Measurements from ENCODE around the gene GNAZ.
"Not testable (repeated sequence)": the region's sequence is repeated elsewhere in the genome, so short reads cannot be mapped to it uniquely, and the experiment has no call there.

The GNAZ gene

GRCh38 chr22:23133922-23134321, 63.6 kb downstream of the GNAZ start:
- no peak for DNase-seq (ENCODE audit: low spot score)

DNA sequence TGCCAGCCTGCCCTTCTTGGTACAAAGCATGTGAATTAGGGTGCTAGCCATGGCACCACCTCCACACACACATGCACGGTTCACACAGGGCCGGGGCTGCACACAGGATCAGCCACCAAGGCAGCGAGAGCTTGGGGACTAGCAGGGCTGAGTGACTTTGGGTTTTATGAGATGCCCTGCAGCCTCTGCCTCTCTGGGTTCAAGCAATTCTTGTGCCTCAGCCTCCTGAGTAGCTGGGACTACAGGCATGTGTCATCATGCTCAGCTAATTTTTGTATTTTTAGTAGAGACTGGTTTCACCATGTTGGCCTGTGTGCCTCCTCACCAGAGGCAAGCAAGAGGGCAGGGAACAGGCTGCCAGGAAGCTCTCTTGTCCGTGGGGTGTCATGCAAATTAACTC, 66.7 kb downstream of the GNAZ start:
- DNase-seq (ENCODE audit: low spot score): not testable (repeated sequence)

DNA sequence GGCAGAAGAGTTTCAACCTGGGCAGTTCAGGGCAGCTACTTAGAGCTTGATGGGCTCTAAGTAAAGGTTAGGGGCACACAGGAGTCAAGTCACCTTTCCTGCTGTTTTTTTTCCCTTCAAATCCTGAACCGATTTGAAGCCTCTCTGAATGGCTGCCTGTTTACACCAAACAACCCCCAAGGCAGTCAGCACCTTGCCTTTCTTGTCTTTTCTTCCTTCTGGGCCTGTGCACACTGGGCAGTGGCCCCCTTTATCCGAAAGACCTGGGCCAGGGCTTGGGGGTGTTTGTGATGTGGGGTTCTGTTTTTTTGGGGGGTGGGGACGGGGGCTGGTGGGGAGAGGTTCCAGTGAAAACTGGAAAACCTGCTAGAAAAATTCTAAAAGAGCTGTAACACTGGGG, 67.1 kb downstream of the GNAZ start:
- no peak for DNase-seq (ENCODE audit: low spot score)

- no peak for DNase-seq (ENCODE audit: low spot score)
These were observed 67.7 kb downstream of the GNAZ start for GRCh38 chr22:23137905-23138561.

GRCh38 chr22:23138584-23139435, 68.5 kb downstream of the GNAZ start:
- DNase-seq (ENCODE audit: low spot score): no peak

- DNase-seq (ENCODE audit: low spot score): no peak
These were observed 70.1 kb downstream of the GNAZ start for GRCh38 chr22:23140385-23140784.

DNA sequence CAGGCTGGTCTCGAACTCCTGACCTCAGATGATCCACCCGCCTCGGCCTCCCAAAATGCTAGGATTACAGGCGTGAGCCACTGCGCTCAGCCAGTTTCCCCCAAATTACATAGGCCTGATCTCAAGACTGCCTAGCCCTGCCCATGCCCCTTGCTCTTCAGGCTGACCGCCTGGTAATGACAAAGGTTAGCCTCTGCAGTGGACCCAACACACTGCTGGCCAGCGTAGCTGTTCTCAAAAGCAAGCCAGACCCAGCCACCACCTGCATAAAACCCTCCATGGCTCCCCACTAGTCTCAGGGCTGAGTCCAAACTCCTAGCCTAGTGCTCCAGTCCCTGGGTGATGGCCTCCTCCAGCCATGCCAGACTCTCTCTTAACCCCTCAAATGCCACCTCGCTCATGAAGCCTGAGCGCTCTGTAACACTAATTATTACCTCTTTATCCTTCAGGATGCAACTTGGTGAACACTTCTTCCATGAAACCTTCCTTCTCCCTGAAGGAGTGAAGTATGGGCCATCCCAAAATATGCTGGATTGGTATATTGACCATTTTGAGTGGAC, 72.3 kb downstream of the GNAZ start:
- DNase-seq (ENCODE audit: low spot score): no peak

DNA sequence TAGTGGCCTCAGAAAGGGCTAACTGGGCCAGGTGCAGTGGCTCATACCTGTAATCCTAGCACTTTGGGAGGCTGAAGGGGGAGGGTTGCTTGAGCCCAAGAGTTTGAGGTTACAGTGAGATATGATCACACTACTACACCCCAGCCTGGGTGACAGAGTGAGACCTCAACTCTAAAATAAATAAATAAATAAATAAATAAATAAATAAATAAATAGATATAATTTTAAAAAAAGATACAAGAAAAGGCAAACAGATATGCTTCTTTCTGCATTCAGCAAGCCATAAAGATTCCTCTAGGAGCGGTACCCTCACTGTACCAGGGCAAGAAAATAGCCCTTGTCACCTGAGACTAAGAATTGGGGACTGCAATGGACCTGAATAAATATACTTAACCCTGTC, 72.8 kb downstream of the GNAZ start:
- no peak for DNase-seq (ENCODE audit: low spot score)

DNA sequence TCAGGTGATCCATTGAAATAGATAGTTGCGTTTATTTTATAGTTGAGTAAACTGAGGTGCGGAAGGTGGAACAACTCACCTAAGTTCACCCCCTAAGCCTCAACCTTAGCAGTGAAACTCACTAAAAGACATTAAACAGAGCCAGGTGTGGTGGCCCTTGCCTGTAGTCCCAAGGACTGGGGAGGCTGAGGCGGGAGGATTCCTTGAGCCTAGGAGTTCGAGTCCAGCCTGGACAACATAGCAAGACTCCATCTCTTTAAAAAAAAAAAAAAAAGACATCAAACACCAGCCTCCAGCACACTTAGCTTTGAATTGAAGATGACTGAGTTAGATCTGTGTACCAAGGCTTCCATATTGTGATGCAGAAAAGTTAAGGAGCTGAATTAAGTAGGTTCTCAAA, 74.1 kb downstream of the GNAZ start:
- DNase-seq (ENCODE audit: low spot score): no peak

GRCh38 chr22:23144932-23145877, 74.9 kb downstream of the GNAZ start, which contains the start of gene RAB36:
Gene RAB36 (plus strand): TSS chr22:23145477. CDS start chr22:23146617, 1,140 bp downstream.
- DNase-seq (ENCODE audit: low spot score): peak; percentile 49

GRCh38 chr22:23145878-23146470, 75.7 kb downstream of the GNAZ start:
- no peak for DNase-seq (ENCODE audit: low spot score)

DNA sequence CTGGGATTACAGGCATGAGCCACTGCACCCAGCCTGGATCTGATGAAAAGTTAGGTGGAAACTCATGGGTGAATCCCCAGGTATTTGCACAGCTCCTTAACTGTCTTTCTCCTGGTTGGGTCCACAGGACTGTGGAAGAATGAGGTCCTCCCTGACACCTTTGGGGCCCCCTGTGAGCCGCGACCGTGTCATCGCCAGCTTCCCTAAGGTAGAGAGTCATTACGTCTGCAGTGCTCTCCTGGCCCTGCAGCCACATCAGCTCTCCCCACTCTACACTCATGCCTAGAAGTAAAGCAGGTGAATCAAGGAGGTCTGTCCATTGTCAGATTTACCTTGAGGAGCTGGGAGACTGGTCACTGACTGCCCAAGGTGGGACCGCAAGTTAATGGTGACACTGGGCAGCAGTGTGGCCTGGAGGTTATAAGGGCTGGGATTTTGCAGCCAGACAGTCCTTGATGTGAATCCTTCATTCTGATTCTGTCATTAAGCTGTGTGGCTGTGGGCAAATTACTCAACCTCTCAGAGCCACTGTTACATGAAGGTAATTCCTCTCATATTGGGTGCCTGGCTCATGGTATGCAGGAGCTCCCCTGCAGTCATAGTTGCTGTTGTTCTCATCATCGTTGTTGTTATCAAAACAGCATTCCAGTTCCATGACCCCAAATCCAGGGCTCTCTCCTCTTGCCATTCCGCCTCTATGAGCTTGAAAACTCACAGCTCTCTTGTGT, 76.3 kb downstream of the GNAZ start:
- DNase-seq (ENCODE audit: low spot score): no peak

GRCh38 chr22:23147617-23148387, 77.5 kb downstream of the GNAZ start:
- DNase-seq (ENCODE audit: low spot score): no peak

GRCh38 chr22:23149743-23150238, 79.5 kb downstream of the GNAZ start:
- DNase-seq (ENCODE audit: low spot score): no peak

DNA sequence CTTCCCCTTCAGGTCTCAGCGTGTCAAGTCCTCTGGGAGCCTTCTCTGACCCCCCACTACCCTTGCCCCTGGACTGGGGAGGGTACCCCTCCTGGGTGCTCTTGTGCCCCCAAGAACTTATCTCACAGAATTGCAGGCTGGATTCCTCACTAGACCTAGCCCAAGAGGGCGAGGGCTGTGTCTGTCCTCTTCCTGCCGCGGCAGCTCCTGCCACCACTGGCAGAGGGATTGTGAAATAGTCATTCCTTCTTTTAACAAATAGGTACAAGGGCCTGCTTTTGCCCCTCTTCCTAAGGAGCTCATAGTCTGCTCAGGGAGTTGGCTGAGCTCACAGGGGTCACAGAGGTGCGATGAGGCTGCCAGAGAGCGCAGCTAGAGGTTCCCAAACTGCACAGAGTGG, 80.4 kb downstream of the GNAZ start:
- DNase-seq (ENCODE audit: low spot score): no peak

DNA sequence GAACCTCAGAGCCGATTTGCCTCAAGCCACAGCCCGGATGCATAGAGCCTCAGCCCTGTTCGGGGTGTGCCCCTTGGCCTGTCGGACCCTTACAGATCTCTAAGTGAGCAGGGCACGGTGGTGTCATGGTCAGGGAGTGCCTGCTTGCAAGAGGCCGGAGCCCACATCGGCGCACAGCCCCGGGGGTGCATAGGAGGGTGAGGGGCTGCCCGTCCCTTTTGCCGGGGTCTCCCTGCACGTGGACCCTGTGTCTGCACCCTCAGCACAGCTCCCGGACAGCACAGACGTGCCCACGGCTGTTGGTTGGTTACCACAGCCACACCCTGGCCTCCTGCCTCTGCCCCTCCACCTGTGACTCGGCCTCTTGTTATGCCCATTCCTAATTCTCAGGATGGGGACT, 81.5 kb downstream of the GNAZ start:
- no peak for DNase-seq (ENCODE audit: low spot score)

GRCh38 chr22:23152238-23153114, 82.2 kb downstream of the GNAZ start:
- DNase-seq (ENCODE audit: low spot score): no peak

GRCh38 chr22:23153994-23154393, 83.7 kb downstream of the GNAZ start:
- DNase-seq (ENCODE audit: low spot score): no peak

DNA sequence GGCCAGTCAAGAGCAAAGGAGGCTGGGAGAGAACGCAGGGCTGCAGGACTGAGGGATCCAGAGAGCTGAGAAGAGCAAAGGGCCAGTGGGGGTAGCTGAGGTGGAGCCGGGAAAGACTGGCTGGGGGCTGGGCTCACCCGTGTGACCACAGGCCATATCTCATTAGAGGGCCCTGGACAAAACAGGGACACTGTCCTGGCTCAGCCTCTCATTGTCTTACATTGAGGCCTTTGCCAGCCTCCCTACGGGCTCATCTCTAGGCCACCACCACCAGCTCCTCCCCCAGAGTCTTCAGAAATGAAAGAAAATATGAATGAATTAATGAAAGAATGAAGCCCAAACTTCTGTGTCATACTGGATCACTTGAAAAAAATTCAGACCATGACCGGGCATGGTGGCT, 84.1 kb downstream of the GNAZ start:
- DNase-seq (ENCODE audit: low spot score): no peak
